K562 (cell line): ENCODE results near the gene CXCL9.

Source experiments
- HDAC3 ChIP-seq: fragments of 450-650 bp; IDR thresholded peaks from 2 replicates; pipeline ENCODE4 v1.6.1; 2018; ENCODE audit warnings: borderline replicate concordance, mild to moderate bottlenecking, moderate library complexity; ENCODE audit not compliant: partially characterized antibody
- PHF8 ChIP-seq: fragments of 200-600 bp; sonication (generic); IDR thresholded peaks from 2 replicates; pipeline ENCODE4 v1.6.1; 2012; ENCODE audit warnings: mixed run types, mild to moderate bottlenecking, inconsistent platforms, low read length, moderate library complexity, borderline replicate concordance
- SLC30A9 ChIP-seq: fragments of 250-450 bp; sonication (Bioruptor Pico); IDR thresholded peaks from 2 replicates; pipeline ENCODE4 v1.8.0; 2022; ENCODE audit warnings: mild to moderate bottlenecking, moderate library complexity
- TCF7 ChIP-seq: sonication (generic); IDR thresholded peaks from 2 replicates; pipeline ENCODE4 v1.6.1; 2016; ENCODE audit warnings: antibody characterized with exemption, borderline replicate concordance
- TEAD1 ChIP-seq, 2 experiments: fragments of 450-650 bp in 1 of 2; sonication (generic) in 1 of 2; formaldehyde crosslinking; IDR thresholded peaks; 2 replicates each; pipeline versions ENCODE4 v1.4.0 to v1.8.0; 2020 to 2022; ENCODE audit warnings: mild to moderate bottlenecking in 2 of 2, missing genetic modification reagents in 1 of 2
- ZFP30 ChIP-seq: fragments of 250-450 bp; sonication (Bioruptor Pico); IDR thresholded peaks from 2 replicates; pipeline ENCODE4 v1.8.0; 2022; ENCODE audit warnings: moderate library complexity, mild to moderate bottlenecking, inconsistent platforms, borderline replicate concordance
- ZNF431 ChIP-seq: sonication (generic); formaldehyde crosslinking; IDR thresholded peaks from 2 replicates; pipeline ENCODE4 v1.8.0; 2022; ENCODE audit warnings: mild to moderate bottlenecking, missing genetic modification reagents
- ZNF668 ChIP-seq: fragments of 250-450 bp; sonication (Bioruptor Pico); IDR thresholded peaks from 2 replicates; pipeline ENCODE4 v1.8.0; 2022; ENCODE audit warnings: mild to moderate bottlenecking, inconsistent platforms
- TF ChIP-seq, protein P1 (sequence below), 3 experiments: IDR thresholded peaks in 2 of 3; conservative IDR thresholded peaks in 1 of 3; 2 replicates each; pipeline ENCODE4 v1.5.1; 2011 to 2012; ENCODE audit warnings: low read length in 3 of 3, mild to moderate bottlenecking in 3 of 3, control low read depth in 2 of 3, improper control_type of control experiment in 1 of 3, inconsistent platforms in 1 of 3, low read depth in 1 of 3, mixed read lengths in 1 of 3, moderate library complexity in 1 of 3; ENCODE audit not compliant: insufficient read depth in 2 of 3
- TF ChIP-seq, protein P2 (sequence below): fragments of 250-450 bp; sonication (Bioruptor Pico); IDR thresholded peaks from 2 replicates; pipeline ENCODE4 v1.4.0; 2020; ENCODE audit warnings: mild to moderate bottlenecking
- TF ChIP-seq, protein P3 (sequence below), 2 experiments: fragments of 450-650 bp; conservative IDR thresholded peaks; 2 replicates each; pipeline ENCODE4 v1.6.1; 2017; ENCODE audit warnings: mild to moderate bottlenecking in 2 of 2, moderate library complexity in 2 of 2

DNA sequence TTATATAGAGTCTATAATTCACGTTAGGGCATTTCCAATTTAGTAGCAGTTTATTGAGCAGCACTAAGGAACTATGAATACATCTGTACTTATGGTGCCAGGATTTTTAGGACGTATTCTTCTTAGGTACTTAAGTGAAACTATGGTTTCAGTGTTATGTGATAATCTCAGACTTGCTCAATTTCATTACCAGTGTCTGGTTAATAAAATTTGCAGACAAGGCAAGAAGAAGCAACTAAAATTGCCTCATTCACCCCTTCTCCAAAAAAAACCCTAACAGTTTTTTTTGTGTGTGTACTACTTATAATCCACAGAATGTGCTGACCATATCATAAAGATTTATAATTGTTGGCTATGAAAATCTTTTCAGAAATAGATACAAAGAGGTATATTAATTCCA, 22.0 kb upstream of the CXCL9 start:
- TF ChIP-seq, protein P1, sequence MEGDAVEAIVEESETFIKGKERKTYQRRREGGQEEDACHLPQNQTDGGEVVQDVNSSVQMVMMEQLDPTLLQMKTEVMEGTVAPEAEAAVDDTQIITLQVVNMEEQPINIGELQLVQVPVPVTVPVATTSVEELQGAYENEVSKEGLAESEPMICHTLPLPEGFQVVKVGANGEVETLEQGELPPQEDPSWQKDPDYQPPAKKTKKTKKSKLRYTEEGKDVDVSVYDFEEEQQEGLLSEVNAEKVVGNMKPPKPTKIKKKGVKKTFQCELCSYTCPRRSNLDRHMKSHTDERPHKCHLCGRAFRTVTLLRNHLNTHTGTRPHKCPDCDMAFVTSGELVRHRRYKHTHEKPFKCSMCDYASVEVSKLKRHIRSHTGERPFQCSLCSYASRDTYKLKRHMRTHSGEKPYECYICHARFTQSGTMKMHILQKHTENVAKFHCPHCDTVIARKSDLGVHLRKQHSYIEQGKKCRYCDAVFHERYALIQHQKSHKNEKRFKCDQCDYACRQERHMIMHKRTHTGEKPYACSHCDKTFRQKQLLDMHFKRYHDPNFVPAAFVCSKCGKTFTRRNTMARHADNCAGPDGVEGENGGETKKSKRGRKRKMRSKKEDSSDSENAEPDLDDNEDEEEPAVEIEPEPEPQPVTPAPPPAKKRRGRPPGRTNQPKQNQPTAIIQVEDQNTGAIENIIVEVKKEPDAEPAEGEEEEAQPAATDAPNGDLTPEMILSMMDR (IDR thresholded peaks at IDR 0.05 in 2 of 3, conservative IDR thresholded peaks at IDR 0.05 in 1 of 3; ENCODE audit: insufficient read depth in 2 of 3, low read depth in 1 of 3, low read length in 3 of 3), result no peak
- TF ChIP-seq, protein P2, sequence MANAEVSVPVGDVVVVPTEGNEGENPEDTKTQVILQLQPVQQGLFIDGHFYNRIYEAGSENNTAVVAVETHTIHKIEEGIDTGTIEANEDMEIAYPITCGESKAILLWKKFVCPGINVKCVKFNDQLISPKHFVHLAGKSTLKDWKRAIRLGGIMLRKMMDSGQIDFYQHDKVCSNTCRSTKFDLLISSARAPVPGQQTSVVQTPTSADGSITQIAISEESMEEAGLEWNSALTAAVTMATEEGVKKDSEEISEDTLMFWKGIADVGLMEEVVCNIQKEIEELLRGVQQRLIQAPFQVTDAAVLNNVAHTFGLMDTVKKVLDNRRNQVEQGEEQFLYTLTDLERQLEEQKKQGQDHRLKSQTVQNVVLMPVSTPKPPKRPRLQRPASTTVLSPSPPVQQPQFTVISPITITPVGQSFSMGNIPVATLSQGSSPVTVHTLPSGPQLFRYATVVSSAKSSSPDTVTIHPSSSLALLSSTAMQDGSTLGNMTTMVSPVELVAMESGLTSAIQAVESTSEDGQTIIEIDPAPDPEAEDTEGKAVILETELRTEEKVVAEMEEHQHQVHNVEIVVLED (CRISPR knock-in tag), result no peak
- no peak for TF ChIP-seq ZNF431 (CRISPR knock-in tag)
- no peak for TF ChIP-seq HDAC3
- TF ChIP-seq ZFP30 (CRISPR knock-in tag), result no peak
- no peak for TF ChIP-seq PHF8
- no peak for TF ChIP-seq TCF7
- TF ChIP-seq TEAD1 (CRISPR knock-in tag; IDR thresholded peaks at IDR 0.05), result no peak
- TF ChIP-seq, protein P3, sequence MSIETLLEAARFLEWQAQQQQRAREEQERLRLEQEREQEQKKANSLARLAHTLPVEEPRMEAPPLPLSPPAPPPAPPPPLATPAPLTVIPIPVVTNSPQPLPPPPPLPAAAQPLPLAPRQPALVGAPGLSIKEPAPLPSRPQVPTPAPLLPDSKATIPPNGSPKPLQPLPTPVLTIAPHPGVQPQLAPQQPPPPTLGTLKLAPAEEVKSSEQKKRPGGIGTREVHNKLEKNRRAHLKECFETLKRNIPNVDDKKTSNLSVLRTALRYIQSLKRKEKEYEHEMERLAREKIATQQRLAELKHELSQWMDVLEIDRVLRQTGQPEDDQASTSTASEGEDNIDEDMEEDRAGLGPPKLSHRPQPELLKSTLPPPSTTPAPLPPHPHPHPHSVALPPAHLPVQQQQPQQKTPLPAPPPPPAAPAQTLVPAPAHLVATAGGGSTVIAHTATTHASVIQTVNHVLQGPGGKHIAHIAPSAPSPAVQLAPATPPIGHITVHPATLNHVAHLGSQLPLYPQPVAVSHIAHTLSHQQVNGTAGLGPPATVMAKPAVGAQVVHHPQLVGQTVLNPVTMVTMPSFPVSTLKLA (conservative IDR thresholded peaks at IDR 0.05), result no peak
- TF ChIP-seq ZNF668 (CRISPR knock-in tag), result no peak
- TF ChIP-seq SLC30A9 (CRISPR knock-in tag), result no peak
